Naive thymus-derived CD4-positive, alpha-beta T cell (primary cell): ENCODE results near the gene CDC42BPB. TPM values are rescaled to one million over a fixed set of nuclear protein-coding genes. Genes with fewer than 3 reads are reported as not detected.

Source experiments
- ATAC-seq: fragments of 150-1000 bp; cut with Tn5 transposase; 2 replicates; pipeline ENCODE4 v1.10.0; 2021; ENCODE audit warnings: mild to moderate bottlenecking, moderate library complexity
- CTCF ChIA-PET: fragments of 350-600 bp; sonication (Branson Sonifier 250); formaldehyde crosslinking; loops from one replicate; lab custom pipeline; 2021; ENCODE audit warnings: antibody characterized with exemption; lab: Charles Lee
- POLR2A ChIA-PET: fragments of 350-600 bp; sonication (Branson Sonifier 250); formaldehyde crosslinking; loops from one replicate; lab custom pipeline; 2021; ENCODE audit warnings: antibody characterized with exemption, inconsistent platforms; lab: Charles Lee
- DNase-seq, 9 donors: peaks; one replicate each; pipeline versions ENCODE4 v3.0.0 to v3.0.0-alpha.2; 2020 to 2022; ENCODE audit warnings: mixed read lengths in 1 of 9
- H3K27ac ChIP-seq: one replicate; pipeline ENCODE4 v1.7.0; 2013; ENCODE audit warnings: mild to moderate bottlenecking, low read depth, low read length, moderate library complexity
- H3K27me3 ChIP-seq, 2 donors: one replicate each; pipeline ENCODE4 v1.7.0; 2013; ENCODE audit warnings: low read length in 2 of 2, mild to moderate bottlenecking in 2 of 2, moderate library complexity in 2 of 2; ENCODE audit not compliant: control insufficient read depth in 2 of 2, insufficient read depth in 2 of 2
- H3K36me3 ChIP-seq, 3 experiments: 1 replicate in 2 of 3; 2 replicates in 1 of 3; pipeline ENCODE4 v1.7.0; 2013; ENCODE audit warnings: low read length in 3 of 3, mild to moderate bottlenecking in 3 of 3, moderate library complexity in 1 of 3; ENCODE audit not compliant: insufficient read depth in 3 of 3, control insufficient read depth in 2 of 3
- H3K4me1 ChIP-seq, 2 donors: one replicate each; pipeline ENCODE4 v1.7.0; 2013; ENCODE audit warnings: low read length in 2 of 2, mild to moderate bottlenecking in 2 of 2, moderate library complexity in 1 of 2; ENCODE audit not compliant: control insufficient read depth in 2 of 2, insufficient read depth in 2 of 2
- H3K4me3 ChIP-seq: 2 replicates; pipeline ENCODE4 v1.7.0; 2013; ENCODE audit warnings: mild to moderate bottlenecking, low read length
- H3K9me3 ChIP-seq, 3 experiments: 1 replicate in 2 of 3; 2 replicates in 1 of 3; pipeline ENCODE4 v1.7.0; 2013; ENCODE audit warnings: low read length in 3 of 3; ENCODE audit not compliant: control insufficient read depth in 2 of 3
- H3K27ac Mint-ChIP-seq, 9 donors: one replicate each; pipeline ENCODE4 v1.8.0; 2020 to 2022; ENCODE audit warnings: mixed read lengths in 9 of 9, mild to moderate bottlenecking in 8 of 9, moderate library complexity in 5 of 9, inconsistent platforms in 2 of 9
- H3K27me3 Mint-ChIP-seq, 5 donors: one replicate each; pipeline ENCODE4 v1.8.0; 2021 to 2022; ENCODE audit warnings: mixed read lengths in 5 of 5, mild to moderate bottlenecking in 1 of 5
- H3K36me3 Mint-ChIP-seq, 5 donors: one replicate each; pipeline ENCODE4 v1.8.0; 2020 to 2022; ENCODE audit warnings: mixed read lengths in 5 of 5, mild to moderate bottlenecking in 3 of 5, inconsistent platforms in 1 of 5
- H3K4me1 Mint-ChIP-seq, 7 donors: one replicate each; pipeline ENCODE4 v1.8.0; 2020 to 2022; ENCODE audit warnings: mixed read lengths in 7 of 7, mild to moderate bottlenecking in 3 of 7, inconsistent platforms in 1 of 7
- H3K4me3 Mint-ChIP-seq, 10 donors: one replicate each; pipeline ENCODE4 v1.8.0; 2020 to 2022; ENCODE audit warnings: mild to moderate bottlenecking in 10 of 10, mixed read lengths in 10 of 10, moderate library complexity in 6 of 10, inconsistent platforms in 2 of 10
- H3K9me3 Mint-ChIP-seq, 11 donors: one replicate each; pipeline ENCODE4 v1.8.0; 2020 to 2022; ENCODE audit warnings: mixed read lengths in 11 of 11, mild to moderate bottlenecking in 4 of 11, inconsistent platforms in 1 of 11, moderate library complexity in 1 of 11
- intact Hi-C, 2 donors: fragments of 100-400 bp; cut with micrococcal nuclease; formaldehyde crosslinking; loops; one replicate each; pipeline ENCODE4 v1.15.1; 2023
- polyA plus RNA-seq, 2 donors: library from polyadenylated mRNA; unstranded; fragments of 300-500 nt; fragmentation: Illumina TruSeq; gene quantifications; one replicate each; pipeline ENCODE4 v1.2.3, GENCODE V29; 2021
- total RNA-seq, 6 experiments: library from RNA in 5 of 6; stranded (reverse) in 5 of 6; gene quantifications; 1 replicate in 5 of 6; 2 replicates in 1 of 6; pipeline ENCODE4 v1.2.3 and lab custom pipeline; 2021 to 2026

CDC42BPB gene
- total and polyA plus RNA-seq, 7 experiments from 2014 or later: 0.34 to 16.0 (median 4.8) TPM

- Mint-ChIP-seq H3K4me1 (no peaks in the 10 kb centered on the region), H3K4me3 (no peak overlapping the region), H3K27ac (no peak overlapping the region), H3K9me3 (no peaks in the 10 kb centered on the region), H3K36me3 (peaks cover 0 to 10% (median 4%) of the 10 kb centered on the region in 5 donors), H3K27me3 (no peaks in the 10 kb centered on the region)
- Histone ChIP-seq H3K27ac (no peak overlapping the region), H3K4me1 (no peaks in the 10 kb centered on the region), H3K27me3 (no peaks in the 10 kb centered on the region), H3K36me3 (no peaks in the 10 kb centered on the region), H3K9me3 (no peaks in the 10 kb centered on the region), H3K4me3 (no peak overlapping the region)
- no peak for ATAC-seq
- DNase-seq: no peak
- CTCF ChIA-PET: no interaction called here
- POLR2A ChIA-PET: no interaction called here
- intact Hi-C loops: no loop called here
These were observed 54.1 kb downstream of the CDC42BPB start for GRCh38 chr14:103003351-103003615.

DNA sequence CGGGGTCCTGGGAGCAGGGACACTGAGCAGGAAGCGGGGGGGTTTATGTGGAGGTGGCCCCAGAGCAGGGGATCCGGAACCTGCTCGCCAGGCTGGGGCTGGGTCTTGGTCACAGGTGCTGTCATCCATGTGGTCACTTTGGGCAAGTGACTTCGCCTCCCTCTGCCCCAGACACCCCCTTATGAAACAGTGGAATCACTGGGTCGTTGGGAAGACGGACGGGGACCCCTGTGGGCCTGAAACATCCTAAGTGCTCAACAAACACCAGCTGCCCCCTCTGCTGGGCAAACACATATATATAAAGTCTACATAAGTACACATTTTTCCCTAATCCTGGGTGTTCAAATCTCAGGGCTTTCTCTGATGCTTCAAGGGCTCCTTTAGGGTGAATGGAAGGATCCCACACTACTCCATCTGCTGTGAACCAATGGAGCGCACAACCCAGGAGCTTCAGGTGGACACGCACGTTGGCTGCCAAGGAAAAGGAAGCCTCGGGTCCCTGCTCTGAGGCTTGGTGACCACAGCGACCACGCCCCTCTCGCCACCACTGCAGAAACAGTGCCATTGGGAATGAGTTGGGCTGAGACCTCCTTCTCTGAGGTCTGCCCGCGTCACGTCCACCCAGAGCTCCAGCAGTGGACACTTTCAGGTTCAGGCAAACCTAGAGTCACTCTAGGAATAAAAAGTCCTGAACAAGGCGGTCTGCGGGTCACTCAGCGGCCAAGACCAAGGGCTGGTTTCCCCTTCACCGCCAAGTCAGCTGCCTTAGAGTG lies 54.6 kb downstream of the CDC42BPB start:
- ATAC-seq (no peak), DNase-seq (peak in 1 of 9 donors; percentile 2)
- no peak overlapping the region for H3K27ac ChIP-seq
- no peaks in the 10 kb centered on the region for H3K27me3 Mint-ChIP-seq
- ChIA-PET CTCF (interaction anchor here (1.2 kb wide), 1 partner anchor 308 kb away, joined by 3 read pairs; no protein-coding TSS in a partner anchor), POLR2A (no interaction called here)
- intact Hi-C loops: no loop called here
- no peak overlapping the region for H3K4me3 ChIP-seq
- peaks cover 0 to 11% (median 4%) of the 10 kb centered on the region in 5 donors for H3K36me3 Mint-ChIP-seq
- no peaks in the 10 kb centered on the region for H3K9me3 Mint-ChIP-seq
- H3K9me3 ChIP-seq: no peaks in the 10 kb centered on the region
- no peaks in the 10 kb centered on the region for H3K36me3 ChIP-seq
- H3K27ac Mint-ChIP-seq: no peak overlapping the region
- H3K4me1 ChIP-seq: no peaks in the 10 kb centered on the region
- H3K4me3 Mint-ChIP-seq: no peak overlapping the region
- no peaks in the 10 kb centered on the region for H3K4me1 Mint-ChIP-seq
- no peaks in the 10 kb centered on the region for H3K27me3 ChIP-seq

DNA sequence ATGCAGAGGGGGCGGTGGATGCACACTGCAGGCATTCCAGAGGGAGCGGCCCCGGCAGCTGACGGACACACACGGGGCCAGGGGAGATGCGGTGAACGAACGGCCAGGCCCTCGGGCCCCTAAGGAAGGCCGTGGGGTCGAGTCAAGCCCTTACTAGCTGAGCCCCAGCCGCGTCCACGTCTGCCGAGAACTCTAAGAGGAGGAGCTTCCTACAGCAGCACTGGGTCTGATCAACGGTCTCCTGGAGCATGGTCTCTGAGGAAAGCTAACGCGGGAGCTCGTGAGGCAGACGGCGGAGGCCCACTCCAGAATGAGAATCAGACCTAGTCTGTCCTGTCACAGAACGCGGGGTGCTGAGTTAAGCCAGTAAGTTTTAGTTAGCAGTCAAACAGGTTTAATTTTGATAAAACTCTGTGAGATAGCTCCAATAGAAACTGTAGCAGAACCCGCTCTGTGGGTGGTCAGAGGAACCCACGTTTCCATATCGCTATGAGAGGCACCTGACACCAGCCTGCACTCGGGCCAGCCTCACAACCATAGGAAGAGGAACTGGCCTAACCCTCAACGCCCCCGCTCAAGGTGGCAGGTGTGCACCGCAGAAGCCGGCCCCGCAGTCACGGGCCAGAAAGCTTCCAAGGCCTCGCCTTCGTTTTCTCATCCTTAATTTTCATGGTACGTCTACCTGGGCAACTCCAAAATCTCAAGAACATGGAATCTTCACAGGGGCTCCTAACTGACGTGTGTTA lies 55.5 kb downstream of the CDC42BPB start:
- no peaks in the 10 kb centered on the region for H3K4me1 Mint-ChIP-seq
- DNase-seq: no peak
- Histone ChIP-seq H3K27ac (no peak overlapping the region), H3K27me3 (no peaks in the 10 kb centered on the region), H3K9me3 (no peaks in the 10 kb centered on the region), H3K4me3 (no peak overlapping the region), H3K4me1 (no peaks in the 10 kb centered on the region), H3K36me3 (no peaks in the 10 kb centered on the region)
- no peaks in the 10 kb centered on the region for H3K9me3 Mint-ChIP-seq
- H3K27me3 Mint-ChIP-seq: no peaks in the 10 kb centered on the region
- POLR2A ChIA-PET: interaction anchor here (0.7 kb wide), 1 partner anchor 77 kb away, joined by 3 read pairs; no protein-coding TSS in a partner anchor
- no peak overlapping the region for H3K4me3 Mint-ChIP-seq
- CTCF ChIA-PET: interaction anchor here (1.2 kb wide), 1 partner anchor 307 kb away, joined by 3 read pairs; no protein-coding TSS in a partner anchor
- intact Hi-C loops: no loop called here
- H3K36me3 Mint-ChIP-seq: peaks cover 0 to 8% (median under 1%) of the 10 kb centered on the region in 5 donors
- no peak for ATAC-seq
- H3K27ac Mint-ChIP-seq: no peak overlapping the region

GRCh38 chr14:103001226-103001625 lies 56.1 kb downstream of the CDC42BPB start:
- H3K36me3 ChIP-seq: no peaks in the 10 kb centered on the region
- H3K27me3 ChIP-seq: no peaks in the 10 kb centered on the region
- no peak for ATAC-seq
- H3K4me3 ChIP-seq: no peak overlapping the region
- H3K9me3 Mint-ChIP-seq: no peaks in the 10 kb centered on the region
- no peaks in the 10 kb centered on the region for H3K4me1 Mint-ChIP-seq
- no peaks in the 10 kb centered on the region for H3K9me3 ChIP-seq
- H3K27me3 Mint-ChIP-seq: no peaks in the 10 kb centered on the region
- H3K36me3 Mint-ChIP-seq: peaks cover 0 to 8% (median 0%) of the 10 kb centered on the region in 5 donors
- no peaks in the 10 kb centered on the region for H3K4me1 ChIP-seq
- H3K27ac ChIP-seq: no peak overlapping the region
- no peak for DNase-seq
- no peak overlapping the region for H3K4me3 Mint-ChIP-seq
- CTCF ChIA-PET: interaction anchor here (1.2 kb wide), 1 partner anchor 307 kb away, joined by 3 read pairs; no protein-coding TSS in a partner anchor
- intact Hi-C loops: no loop called here
- POLR2A ChIA-PET: no interaction called here
- no peak overlapping the region for H3K27ac Mint-ChIP-seq

GRCh38 chr14:103000291-103000921 lies 56.9 kb downstream of the CDC42BPB start:
- no peaks in the 10 kb centered on the region for H3K4me1 ChIP-seq
- POLR2A ChIA-PET: no interaction called here
- intact Hi-C loops: no loop called here
- no peak overlapping the region for H3K4me3 ChIP-seq
- ATAC-seq (no peak), DNase-seq (no peak)
- H3K36me3 ChIP-seq: no peaks in the 10 kb centered on the region
- Mint-ChIP-seq H3K27ac (no peak overlapping the region), H3K4me3 (no peak overlapping the region), H3K36me3 (peaks cover 0 to 8% (median 0%) of the 10 kb centered on the region in 5 donors), H3K4me1 (no peaks in the 10 kb centered on the region), H3K9me3 (no peaks in the 10 kb centered on the region), H3K27me3 (no peaks in the 10 kb centered on the region)
- H3K9me3 ChIP-seq: no peaks in the 10 kb centered on the region
- H3K27ac ChIP-seq: no peak overlapping the region
- no peaks in the 10 kb centered on the region for H3K27me3 ChIP-seq
- CTCF ChIA-PET: interaction anchor here (0.5 kb wide), 1 partner anchor 915 kb away, joined by 3 read pairs; no protein-coding TSS in a partner anchor

DNA sequence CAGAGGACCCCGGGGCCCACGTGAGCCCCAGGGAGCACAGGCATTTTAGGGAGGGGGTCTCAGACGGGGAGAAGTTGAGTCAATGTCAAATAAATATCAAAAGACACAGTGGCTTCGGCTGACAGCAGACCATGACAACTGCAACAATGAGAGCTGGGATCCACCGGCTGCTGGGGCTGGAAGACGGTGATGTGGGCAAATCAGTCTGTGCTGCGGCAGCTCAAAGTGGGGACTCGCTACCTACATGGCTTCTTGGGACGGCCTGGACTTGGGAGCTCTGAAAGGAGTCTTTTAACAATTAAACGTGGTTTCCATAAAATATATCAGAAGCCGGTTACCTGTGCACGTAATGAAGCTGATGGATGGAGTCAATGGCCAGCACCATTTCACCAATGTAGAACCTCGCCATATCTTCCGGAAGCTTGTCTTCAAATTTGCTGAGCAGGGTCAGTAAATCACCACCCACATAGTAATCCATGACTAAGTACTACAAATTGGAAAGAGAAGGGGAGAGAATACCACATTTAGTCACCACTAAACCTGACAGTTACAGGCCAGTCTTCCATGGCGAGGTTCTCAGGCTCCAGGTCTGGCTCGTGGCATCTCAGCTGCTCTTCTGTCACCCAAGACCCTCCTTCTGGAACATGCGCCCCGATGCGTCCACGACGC lies 58.0 kb downstream of the CDC42BPB start:
- H3K4me1 Mint-ChIP-seq: no peaks in the 10 kb centered on the region
- H3K4me3 ChIP-seq: no peak overlapping the region
- intact Hi-C loops: no loop called here
- DNase-seq (no peak), ATAC-seq (no peak)
- ChIA-PET POLR2A (no interaction called here), CTCF (interaction anchor here (0.6 kb wide), 1 partner anchor 208 kb away, joined by 5 read pairs; no protein-coding TSS in a partner anchor)
- no peaks in the 10 kb centered on the region for H3K36me3 ChIP-seq
- H3K36me3 Mint-ChIP-seq: peaks cover 0 to 10% (median 0%) of the 10 kb centered on the region in 5 donors
- H3K27me3 ChIP-seq: no peaks in the 10 kb centered on the region
- no peaks in the 10 kb centered on the region for H3K27me3 Mint-ChIP-seq
- no peak overlapping the region for H3K27ac ChIP-seq
- no peaks in the 10 kb centered on the region for H3K9me3 Mint-ChIP-seq
- H3K4me3 Mint-ChIP-seq: no peak overlapping the region
- H3K4me1 ChIP-seq: no peaks in the 10 kb centered on the region
- H3K27ac Mint-ChIP-seq: no peak overlapping the region
- no peaks in the 10 kb centered on the region for H3K9me3 ChIP-seq
